RWPE2 (cell line): ENCODE results near the gene TWIST2.

ENCODE experiments used
- ATAC-seq: fragments of 200-7000 bp; cut with Tn5 transposase; 3 replicates; pipeline ENCODE4 v1.9.1; 2021; ENCODE audit warnings: low read depth
- DNase-seq: peaks from one replicate; pipeline ENCODE4 v3.0.0-alpha.2; 2020; ENCODE audit warnings: low spot score
- H3K27ac ChIP-seq: fragments of 450-650 bp; 2 replicates; pipeline ENCODE4 v1.5.1; 2017; ENCODE audit warnings: mild to moderate bottlenecking; ENCODE audit not compliant: poor library complexity, severe bottlenecking
- H3K27me3 ChIP-seq: fragments of 250-450 bp; sonication (Bioruptor Pico); 2 replicates; pipeline ENCODE4 v1.5.1; 2021; ENCODE audit warnings: mild to moderate bottlenecking, moderate library complexity; ENCODE audit not compliant: insufficient read depth, poor library complexity, severe bottlenecking
- H3K36me3 ChIP-seq: fragments of 250-450 bp; sonication (Bioruptor Pico); 2 replicates; pipeline ENCODE4 v1.5.1; 2020; ENCODE audit warnings: low read depth, mild to moderate bottlenecking, moderate library complexity
- H3K4me1 ChIP-seq: fragments of 250-450 bp; sonication (Bioruptor Pico); 2 replicates; pipeline ENCODE4 v1.5.1; 2021; ENCODE audit warnings: mild to moderate bottlenecking, moderate library complexity; ENCODE audit not compliant: insufficient read depth, poor library complexity, severe bottlenecking
- H3K4me3 ChIP-seq: fragments of 250-450 bp; sonication (Bioruptor Pico); 2 replicates; pipeline ENCODE4 v1.5.1; 2021; ENCODE audit warnings: mild to moderate bottlenecking, moderate library complexity; ENCODE audit not compliant: severe bottlenecking
- H3K9me3 ChIP-seq: fragments of 250-450 bp; sonication (Bioruptor Pico); 2 replicates; pipeline ENCODE4 v1.5.1; 2021; ENCODE audit warnings: mild to moderate bottlenecking, moderate library complexity; ENCODE audit not compliant: severe bottlenecking
- TF ChIP-seq, protein P1 (sequence below): fragments of 450-650 bp; IDR thresholded peaks from one replicate; pipeline ENCODE4 v1.5.1; 2017; ENCODE audit warnings: mild to moderate bottlenecking, moderate library complexity; ENCODE audit not compliant: poor library complexity, severe bottlenecking

TWIST2 gene

DNA sequence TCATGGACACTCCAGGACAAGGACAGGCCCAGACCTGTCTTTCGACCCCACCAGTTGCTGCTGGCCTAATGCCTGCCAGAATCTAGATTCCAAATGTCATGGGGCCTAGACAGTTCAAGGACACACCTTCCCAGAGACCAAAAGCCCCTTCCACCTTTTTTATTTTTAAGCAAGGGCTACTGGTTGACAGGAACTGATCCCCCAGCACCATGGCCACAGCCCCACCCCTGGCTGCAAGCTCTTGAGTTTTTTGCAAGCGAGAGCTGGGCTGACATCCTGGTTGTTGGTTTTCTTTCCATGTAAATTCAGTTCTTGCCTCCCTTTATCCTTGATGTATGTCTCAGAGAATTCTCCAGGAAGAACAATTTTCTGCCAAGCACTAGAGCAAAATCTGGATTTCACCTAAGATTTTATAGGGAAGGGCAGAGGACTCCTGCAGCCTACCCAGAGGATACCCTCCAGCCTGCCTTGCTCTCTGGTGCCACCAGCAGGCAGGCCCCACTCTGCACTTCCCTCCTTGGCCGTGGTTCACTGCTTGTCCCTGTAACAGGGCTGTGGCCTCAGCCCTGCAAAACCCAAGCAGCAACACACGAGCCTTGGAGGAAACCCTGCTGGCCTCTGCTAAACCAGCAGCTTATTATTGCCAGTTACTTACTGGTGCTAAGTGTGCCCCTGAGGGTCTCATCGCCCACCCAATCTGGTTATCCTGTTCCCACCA is 97.7 kb downstream of the TWIST2 start:
- DNase-seq, result no peak
- Histone ChIP-seq H3K4me1 (peaks cover 35% of the 10 kb centered on the region), H3K36me3 (no peaks in the 10 kb centered on the region), H3K27me3 (no peaks in the 10 kb centered on the region), H3K27ac (no peak overlapping the region), H3K4me3 (no peak overlapping the region), H3K9me3 (no peaks in the 10 kb centered on the region)
- ATAC-seq, result no peak
- TF ChIP-seq, protein P1, sequence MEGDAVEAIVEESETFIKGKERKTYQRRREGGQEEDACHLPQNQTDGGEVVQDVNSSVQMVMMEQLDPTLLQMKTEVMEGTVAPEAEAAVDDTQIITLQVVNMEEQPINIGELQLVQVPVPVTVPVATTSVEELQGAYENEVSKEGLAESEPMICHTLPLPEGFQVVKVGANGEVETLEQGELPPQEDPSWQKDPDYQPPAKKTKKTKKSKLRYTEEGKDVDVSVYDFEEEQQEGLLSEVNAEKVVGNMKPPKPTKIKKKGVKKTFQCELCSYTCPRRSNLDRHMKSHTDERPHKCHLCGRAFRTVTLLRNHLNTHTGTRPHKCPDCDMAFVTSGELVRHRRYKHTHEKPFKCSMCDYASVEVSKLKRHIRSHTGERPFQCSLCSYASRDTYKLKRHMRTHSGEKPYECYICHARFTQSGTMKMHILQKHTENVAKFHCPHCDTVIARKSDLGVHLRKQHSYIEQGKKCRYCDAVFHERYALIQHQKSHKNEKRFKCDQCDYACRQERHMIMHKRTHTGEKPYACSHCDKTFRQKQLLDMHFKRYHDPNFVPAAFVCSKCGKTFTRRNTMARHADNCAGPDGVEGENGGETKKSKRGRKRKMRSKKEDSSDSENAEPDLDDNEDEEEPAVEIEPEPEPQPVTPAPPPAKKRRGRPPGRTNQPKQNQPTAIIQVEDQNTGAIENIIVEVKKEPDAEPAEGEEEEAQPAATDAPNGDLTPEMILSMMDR, result peak; percentile 33

GRCh38 chr2:238946318-238947242 is 98.7 kb downstream of the TWIST2 start:
- ATAC-seq (no peak), DNase-seq (no peak)
- TF ChIP-seq, protein P1, result no peak

DNA sequence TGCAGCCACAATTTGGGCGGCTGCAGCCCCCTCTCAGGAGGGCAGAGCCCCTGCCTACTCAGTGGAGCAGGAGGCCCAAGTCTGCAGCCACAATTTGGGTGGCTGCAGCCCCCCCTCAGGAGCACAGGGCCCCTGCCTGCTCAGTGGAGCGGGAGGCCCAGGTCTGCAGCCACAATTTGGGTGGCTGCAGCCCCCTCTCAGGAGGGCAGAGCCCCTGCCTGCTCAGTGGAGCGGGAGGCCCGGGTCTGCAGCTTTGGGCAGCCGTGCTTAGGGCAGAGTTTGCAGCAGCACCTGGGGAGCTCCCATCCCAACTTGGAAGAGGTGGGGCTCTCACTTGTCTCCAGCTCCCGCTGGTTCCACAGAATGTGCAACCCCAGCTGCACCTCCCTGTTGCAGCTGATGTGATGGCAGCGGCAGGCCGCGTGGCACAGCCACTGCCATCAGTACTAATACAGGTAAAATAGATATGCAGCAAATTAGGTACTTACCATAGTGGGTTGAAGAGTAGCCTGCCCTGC is 99.4 kb downstream of the TWIST2 start:
- no peaks in the 10 kb centered on the region for H3K9me3 ChIP-seq
- TF ChIP-seq, protein P1, result no peak
- peak overlapping the region; percentile 93 for H3K27ac ChIP-seq
- no peak for ATAC-seq
- H3K4me3 ChIP-seq, result no peak overlapping the region
- no peak for DNase-seq
- H3K36me3 ChIP-seq, result no peaks in the 10 kb centered on the region
- no peaks in the 10 kb centered on the region for H3K27me3 ChIP-seq
- peaks cover 35% of the 10 kb centered on the region for H3K4me1 ChIP-seq

More at GRCh38 chr2:238946318-238947242, 98.7 kb downstream of the TWIST2 start:
- Histone ChIP-seq H3K27me3 (no peaks in the 10 kb centered on the region), H3K4me1 (peaks cover 35% of the 10 kb centered on the region), H3K27ac (peak overlapping the region; percentile 93), H3K36me3 (no peaks in the 10 kb centered on the region), H3K9me3 (no peaks in the 10 kb centered on the region), H3K4me3 (no peak overlapping the region)

GRCh38 chr2:238947920-238948710 is 100.2 kb downstream of the TWIST2 start:
- DNase-seq (no peak), ATAC-seq (peak; percentile 92)
- no peaks in the 10 kb centered on the region for H3K27me3 ChIP-seq
- peaks cover 29% of the 10 kb centered on the region for H3K4me1 ChIP-seq
- H3K36me3 ChIP-seq, result no peaks in the 10 kb centered on the region
- no peaks in the 10 kb centered on the region for H3K9me3 ChIP-seq
- no peak overlapping the region for H3K4me3 ChIP-seq
- TF ChIP-seq, protein P1, result no peak
- peak overlapping the region; percentile 93 for H3K27ac ChIP-seq
